NB4 (cell line): ENCODE results near the gene RGS6.
"Not testable (repeated sequence)": the region's sequence is repeated elsewhere in the genome, so short reads cannot be mapped to it uniquely, and the experiment has no call there.

Experiments
- POLR2A ChIP-seq: IDR thresholded peaks from 2 replicates; pipeline ENCODE4 v1.6.1; 2011; ENCODE audit warnings: mild to moderate bottlenecking; ENCODE audit not compliant: insufficient read length; ENCODE audit errors: extremely low read depth
- TF ChIP-seq, protein P1 (sequence below): IDR thresholded peaks from one replicate; pipeline ENCODE4 v1.5.1; 2012; ENCODE audit warnings: low read depth, low read length

DNA sequence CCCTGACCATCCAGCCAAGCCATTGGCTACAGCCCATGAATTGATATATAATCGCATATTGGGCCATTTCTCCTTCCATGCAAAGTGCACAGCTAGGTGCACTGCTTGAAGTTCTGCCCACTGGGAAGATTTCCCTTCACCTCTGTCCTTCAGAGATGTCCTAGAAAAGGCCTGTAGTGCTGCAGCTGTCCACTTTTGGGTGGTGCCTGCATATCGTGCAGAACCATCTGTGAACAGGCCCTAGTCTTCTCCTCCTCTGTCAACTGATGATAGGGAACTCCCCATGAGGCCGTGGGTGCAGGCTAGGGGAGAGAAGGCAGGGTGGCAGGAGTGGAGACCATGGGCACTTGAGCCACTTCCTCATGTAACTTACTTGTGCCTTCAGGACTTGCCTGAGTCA, 6.0 kb downstream of the RGS6 start:
- TF ChIP-seq POLR2A: not testable (repeated sequence)
- TF ChIP-seq, protein P1, sequence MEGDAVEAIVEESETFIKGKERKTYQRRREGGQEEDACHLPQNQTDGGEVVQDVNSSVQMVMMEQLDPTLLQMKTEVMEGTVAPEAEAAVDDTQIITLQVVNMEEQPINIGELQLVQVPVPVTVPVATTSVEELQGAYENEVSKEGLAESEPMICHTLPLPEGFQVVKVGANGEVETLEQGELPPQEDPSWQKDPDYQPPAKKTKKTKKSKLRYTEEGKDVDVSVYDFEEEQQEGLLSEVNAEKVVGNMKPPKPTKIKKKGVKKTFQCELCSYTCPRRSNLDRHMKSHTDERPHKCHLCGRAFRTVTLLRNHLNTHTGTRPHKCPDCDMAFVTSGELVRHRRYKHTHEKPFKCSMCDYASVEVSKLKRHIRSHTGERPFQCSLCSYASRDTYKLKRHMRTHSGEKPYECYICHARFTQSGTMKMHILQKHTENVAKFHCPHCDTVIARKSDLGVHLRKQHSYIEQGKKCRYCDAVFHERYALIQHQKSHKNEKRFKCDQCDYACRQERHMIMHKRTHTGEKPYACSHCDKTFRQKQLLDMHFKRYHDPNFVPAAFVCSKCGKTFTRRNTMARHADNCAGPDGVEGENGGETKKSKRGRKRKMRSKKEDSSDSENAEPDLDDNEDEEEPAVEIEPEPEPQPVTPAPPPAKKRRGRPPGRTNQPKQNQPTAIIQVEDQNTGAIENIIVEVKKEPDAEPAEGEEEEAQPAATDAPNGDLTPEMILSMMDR: not testable (repeated sequence)
